ENCODE measurements around the gene ADGRL3. TPM values are rescaled to one million over a fixed set of nuclear protein-coding genes. Genes with fewer than 3 reads are reported as not detected.
"Not testable (repeated sequence)": the region's sequence is repeated elsewhere in the genome, so short reads cannot be mapped to it uniquely, and the experiment has no call there.

Gene ADGRL3
- total and polyA plus RNA-seq, 2 donors (not counting 1 experiment from before 2014, with no cell fraction given): under 0.01 to 0.05 TPM

DNA sequence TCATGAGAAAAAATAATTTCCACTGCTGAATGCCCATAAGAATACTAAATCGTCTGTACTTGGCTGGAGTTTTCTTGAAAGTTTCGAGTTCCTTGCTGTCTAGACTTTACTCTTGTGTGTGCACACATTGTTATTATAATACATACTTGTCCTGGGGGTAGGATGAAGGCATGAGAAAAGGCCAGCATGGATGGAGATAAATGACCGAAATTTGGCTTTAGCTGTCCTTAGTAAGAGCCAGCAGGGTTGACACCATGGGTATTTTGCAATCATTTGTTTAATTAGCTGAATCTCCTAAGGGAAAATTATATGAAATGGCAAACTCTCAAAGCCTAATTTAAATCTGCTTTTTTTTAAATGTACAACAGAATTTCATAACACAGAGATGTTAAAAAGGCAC lies 641.6 kb downstream of the ADGRL3 start:
- Histone ChIP-seq H3K4me1 (ENCODE audit: control insufficient read depth, extremely low read depth, insufficient read depth, low read length) (no peaks in the 10 kb centered on the region), H3K9me3 (ENCODE audit: control insufficient read depth, insufficient read depth, low read depth, low read length) (no peaks in the 10 kb centered on the region), H3K27me3 (ENCODE audit: control insufficient read depth, insufficient read depth, low read length) (no peaks in the 10 kb centered on the region), H3K4me3 (replicated peaks in 1 of 4; ENCODE audit: control extremely low read depth in 1 of 4, insufficient read depth in 1 of 4, low read depth in 3 of 4, low read length in 4 of 4) (no peak overlapping the region), H3K4me2 (ENCODE audit: extremely low read depth, insufficient read depth, low read length) (no peak overlapping the region), H2AFZ (ENCODE audit: low read length) (no peak overlapping the region), H3K27ac (ENCODE audit: insufficient read depth, low read length) (no peak overlapping the region), H4K20me1 (ENCODE audit: control insufficient read depth, extremely low read depth, insufficient read depth, low read length) (no peaks in the 10 kb centered on the region), H3K9ac (ENCODE audit: insufficient read depth, low read length) (no peak overlapping the region), H3K79me2 (ENCODE audit: control insufficient read depth, insufficient read depth, low read length) (no peaks in the 10 kb centered on the region), H3K36me3 (ENCODE audit: control insufficient read depth, insufficient read depth, low read length) (no peaks in the 10 kb centered on the region)
- DNase-seq (ENCODE audit: low read depth in 2 of 2): peak; percentile 1
- TF ChIP-seq, protein P1, sequence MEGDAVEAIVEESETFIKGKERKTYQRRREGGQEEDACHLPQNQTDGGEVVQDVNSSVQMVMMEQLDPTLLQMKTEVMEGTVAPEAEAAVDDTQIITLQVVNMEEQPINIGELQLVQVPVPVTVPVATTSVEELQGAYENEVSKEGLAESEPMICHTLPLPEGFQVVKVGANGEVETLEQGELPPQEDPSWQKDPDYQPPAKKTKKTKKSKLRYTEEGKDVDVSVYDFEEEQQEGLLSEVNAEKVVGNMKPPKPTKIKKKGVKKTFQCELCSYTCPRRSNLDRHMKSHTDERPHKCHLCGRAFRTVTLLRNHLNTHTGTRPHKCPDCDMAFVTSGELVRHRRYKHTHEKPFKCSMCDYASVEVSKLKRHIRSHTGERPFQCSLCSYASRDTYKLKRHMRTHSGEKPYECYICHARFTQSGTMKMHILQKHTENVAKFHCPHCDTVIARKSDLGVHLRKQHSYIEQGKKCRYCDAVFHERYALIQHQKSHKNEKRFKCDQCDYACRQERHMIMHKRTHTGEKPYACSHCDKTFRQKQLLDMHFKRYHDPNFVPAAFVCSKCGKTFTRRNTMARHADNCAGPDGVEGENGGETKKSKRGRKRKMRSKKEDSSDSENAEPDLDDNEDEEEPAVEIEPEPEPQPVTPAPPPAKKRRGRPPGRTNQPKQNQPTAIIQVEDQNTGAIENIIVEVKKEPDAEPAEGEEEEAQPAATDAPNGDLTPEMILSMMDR (conservative IDR thresholded peaks at IDR 0.05 in 1 of 2, IDR thresholded peaks at IDR 0.05 in 1 of 2; ENCODE audit: low read depth in 1 of 2, low read length in 2 of 2): no peak
- no peak for TF ChIP-seq EZH2 (IDR thresholded peaks at IDR 0.05; ENCODE audit: low read length, missing control alignments)

DNA sequence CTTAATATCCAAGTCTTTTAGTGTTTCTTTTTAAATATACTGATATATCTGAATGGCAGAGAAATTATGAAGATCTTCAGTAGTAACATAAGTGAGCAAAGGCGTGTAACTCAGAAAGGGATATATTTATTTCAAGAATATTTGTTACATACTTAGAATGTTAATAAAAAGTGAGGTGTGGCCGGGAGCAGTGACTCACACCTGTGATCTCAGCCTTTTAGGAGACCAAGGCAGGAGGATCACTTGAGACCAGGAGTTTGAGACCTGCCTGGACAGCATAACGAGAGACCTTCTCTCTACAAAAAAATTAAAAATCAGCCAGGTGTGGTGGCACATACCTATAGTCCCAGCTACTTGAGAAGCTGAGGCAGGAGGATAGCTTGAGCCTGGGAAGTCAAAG lies 651.0 kb downstream of the ADGRL3 start:
- no peaks in the 10 kb centered on the region for H3K9me3 ChIP-seq (ENCODE audit: control insufficient read depth, insufficient read depth, low read depth, low read length)
- TF ChIP-seq, protein P1 (conservative IDR thresholded peaks at IDR 0.05 in 1 of 2, IDR thresholded peaks at IDR 0.05 in 1 of 2; ENCODE audit: low read depth in 1 of 2, low read length in 2 of 2): no peak
- no peak for TF ChIP-seq EZH2 (IDR thresholded peaks at IDR 0.05; ENCODE audit: low read length, missing control alignments)
- DNase-seq (ENCODE audit: low read depth in 2 of 2): no peak
- no peaks in the 10 kb centered on the region for H3K36me3 ChIP-seq (ENCODE audit: control insufficient read depth, insufficient read depth, low read length)
- H3K79me2 ChIP-seq (ENCODE audit: control insufficient read depth, insufficient read depth, low read length): no peaks in the 10 kb centered on the region
- H3K4me2 ChIP-seq (ENCODE audit: extremely low read depth, insufficient read depth, low read length): no peak overlapping the region
- H3K4me3 ChIP-seq (replicated peaks in 1 of 4; ENCODE audit: control extremely low read depth in 1 of 4, insufficient read depth in 1 of 4, low read depth in 3 of 4, low read length in 4 of 4): no peak overlapping the region
- no peaks in the 10 kb centered on the region for H3K4me1 ChIP-seq (ENCODE audit: control insufficient read depth, extremely low read depth, insufficient read depth, low read length)
- H2AFZ ChIP-seq (ENCODE audit: low read length): no peak overlapping the region
- H3K27ac ChIP-seq (ENCODE audit: insufficient read depth, low read length): no peak overlapping the region
- H4K20me1 ChIP-seq (ENCODE audit: control insufficient read depth, extremely low read depth, insufficient read depth, low read length): no peaks in the 10 kb centered on the region
- H3K9ac ChIP-seq (ENCODE audit: insufficient read depth, low read length): no peak overlapping the region
- no peaks in the 10 kb centered on the region for H3K27me3 ChIP-seq (ENCODE audit: control insufficient read depth, insufficient read depth, low read length)

DNA sequence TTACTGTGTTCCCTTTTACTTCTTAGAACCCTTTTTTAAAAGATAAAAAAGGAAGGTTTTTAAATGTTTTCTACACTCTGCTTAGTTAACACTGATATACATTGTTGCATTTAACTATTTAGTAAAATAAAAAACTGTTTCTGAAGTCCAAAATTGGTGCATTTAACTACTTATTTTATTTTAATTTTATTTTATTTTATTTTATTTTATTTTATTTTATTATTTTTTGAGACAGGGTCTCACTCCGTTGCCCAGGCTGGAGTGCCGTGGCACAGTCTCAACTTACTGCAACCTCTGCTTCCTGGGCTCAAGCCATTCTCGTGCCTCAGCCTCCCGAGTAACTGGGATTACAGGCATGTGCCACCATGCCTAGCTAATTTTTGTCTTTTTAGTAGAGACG lies 652.0 kb downstream of the ADGRL3 start:
- not testable (repeated sequence) for H2AFZ ChIP-seq (ENCODE audit: low read length); H3K27ac ChIP-seq (ENCODE audit: insufficient read depth, low read length); H3K4me3 ChIP-seq (replicated peaks in 1 of 4; ENCODE audit: control extremely low read depth in 1 of 4, insufficient read depth in 1 of 4, low read depth in 3 of 4, low read length in 4 of 4); DNase-seq (ENCODE audit: low read depth in 2 of 2); H3K4me1 ChIP-seq (ENCODE audit: control insufficient read depth, extremely low read depth, insufficient read depth, low read length); H4K20me1 ChIP-seq (ENCODE audit: control insufficient read depth, extremely low read depth, insufficient read depth, low read length); H3K36me3 ChIP-seq (ENCODE audit: control insufficient read depth, insufficient read depth, low read length); H3K79me2 ChIP-seq (ENCODE audit: control insufficient read depth, insufficient read depth, low read length); H3K9me3 ChIP-seq (ENCODE audit: control insufficient read depth, insufficient read depth, low read depth, low read length); H3K4me2 ChIP-seq (ENCODE audit: extremely low read depth, insufficient read depth, low read length); H3K9ac ChIP-seq (ENCODE audit: insufficient read depth, low read length); H3K27me3 ChIP-seq (ENCODE audit: control insufficient read depth, insufficient read depth, low read length)
